ENCODE results near the gene GNG4. TPM values are rescaled to one million over a fixed set of nuclear protein-coding genes. Genes with fewer than 3 reads are reported as not detected.

Gene GNG4
- total RNA-seq, 1 experiment from 2014 or later, result 34.4 TPM

DNA sequence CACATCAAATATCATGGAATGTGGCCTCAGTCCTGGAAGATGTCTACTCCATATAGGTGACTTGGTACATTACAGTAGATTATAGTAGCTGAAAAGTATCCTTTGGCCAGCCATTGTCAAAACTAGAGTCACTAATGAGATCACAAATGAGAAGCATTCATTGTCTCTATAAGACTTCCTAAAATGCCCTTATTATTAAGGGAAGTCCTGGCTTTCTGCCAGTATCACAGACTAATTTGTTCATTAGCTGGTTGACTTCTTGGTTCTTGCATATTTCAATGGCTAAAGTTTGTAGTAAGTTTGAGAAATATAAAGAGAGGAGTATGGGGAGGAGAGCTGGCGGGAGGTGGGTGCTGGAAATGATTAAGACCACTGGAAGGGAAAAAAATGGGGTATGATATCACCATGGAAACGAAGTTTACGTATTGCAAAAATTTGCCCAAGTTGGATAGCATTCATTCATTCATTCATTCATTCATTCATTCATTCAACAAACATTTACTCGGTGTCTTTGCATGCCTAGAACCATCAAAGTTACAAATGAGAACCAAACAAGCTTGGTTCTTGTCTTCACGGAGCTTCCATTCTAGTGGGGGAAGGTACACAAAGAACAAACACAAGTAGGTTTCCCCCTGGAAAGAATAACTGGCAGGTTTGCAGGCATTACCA lies 133.6 kb downstream of the GNG4 start:
- Mint-ChIP-seq H3K27me3 (ENCODE audit: low read depth) (no peaks in the 10 kb centered on the region), H3K9me3 (no peaks in the 10 kb centered on the region), H3K36me3 (ENCODE audit: insufficient read depth in 1 of 3, low read depth in 3 of 3) (no peaks in the 10 kb centered on the region), H3K4me3 (no peak overlapping the region), H3K4me1 (no peaks in the 10 kb centered on the region), H3K27ac (no peak overlapping the region; a peak in 1 of 7 replicates)
- H3K9me3 ChIP-seq (ENCODE audit: control insufficient read depth, low read depth, low read length), result no peaks in the 10 kb centered on the region
- no peaks in the 10 kb centered on the region for H4K20me1 ChIP-seq (ENCODE audit: control insufficient read depth, insufficient read depth, insufficient read length)
- H2BK12ac ChIP-seq (ENCODE audit: insufficient read length, low read depth, low read length), result no peak overlapping the region
- H3K23me2 ChIP-seq (ENCODE audit: insufficient read length, low read depth, low read length, poor library complexity, severe bottlenecking), result no peaks in the 10 kb centered on the region
- no peaks in the 10 kb centered on the region for H3K79me1 ChIP-seq (ENCODE audit: insufficient read depth, low read depth, low read length, poor library complexity, severe bottlenecking)
- no peaks in the 10 kb centered on the region for H3K27me3 ChIP-seq (ENCODE audit: insufficient read depth, low read length)
- WGBS (ENCODE audit: extremely low coverage, insufficient read length, low lambda C conversion rate), result 100% methylated on average over 1 of the region's 5 CpGs
- H3K27ac ChIP-seq (ENCODE audit: insufficient read length, low read depth, low read length), result no peak overlapping the region
- no peak overlapping the region for H4K8ac ChIP-seq (replicated peaks; ENCODE audit: insufficient read length, low read depth, low read length)
- H3K23ac ChIP-seq (ENCODE audit: insufficient read length, low read depth, low read length), result no peak overlapping the region
- H3K79me2 ChIP-seq (ENCODE audit: insufficient read depth, low read length), result no peaks in the 10 kb centered on the region
- H2AK5ac ChIP-seq (ENCODE audit: insufficient read length, low read length), result no peak overlapping the region
- no peak overlapping the region for H4K5ac ChIP-seq (ENCODE audit: insufficient read length, low read depth, low read length)
- TF ChIP-seq, protein P1, sequence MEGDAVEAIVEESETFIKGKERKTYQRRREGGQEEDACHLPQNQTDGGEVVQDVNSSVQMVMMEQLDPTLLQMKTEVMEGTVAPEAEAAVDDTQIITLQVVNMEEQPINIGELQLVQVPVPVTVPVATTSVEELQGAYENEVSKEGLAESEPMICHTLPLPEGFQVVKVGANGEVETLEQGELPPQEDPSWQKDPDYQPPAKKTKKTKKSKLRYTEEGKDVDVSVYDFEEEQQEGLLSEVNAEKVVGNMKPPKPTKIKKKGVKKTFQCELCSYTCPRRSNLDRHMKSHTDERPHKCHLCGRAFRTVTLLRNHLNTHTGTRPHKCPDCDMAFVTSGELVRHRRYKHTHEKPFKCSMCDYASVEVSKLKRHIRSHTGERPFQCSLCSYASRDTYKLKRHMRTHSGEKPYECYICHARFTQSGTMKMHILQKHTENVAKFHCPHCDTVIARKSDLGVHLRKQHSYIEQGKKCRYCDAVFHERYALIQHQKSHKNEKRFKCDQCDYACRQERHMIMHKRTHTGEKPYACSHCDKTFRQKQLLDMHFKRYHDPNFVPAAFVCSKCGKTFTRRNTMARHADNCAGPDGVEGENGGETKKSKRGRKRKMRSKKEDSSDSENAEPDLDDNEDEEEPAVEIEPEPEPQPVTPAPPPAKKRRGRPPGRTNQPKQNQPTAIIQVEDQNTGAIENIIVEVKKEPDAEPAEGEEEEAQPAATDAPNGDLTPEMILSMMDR (conservative IDR thresholded peaks at IDR 0.05), result no peak
- no peak overlapping the region for H3K9ac ChIP-seq (ENCODE audit: extremely low read depth, insufficient read length, low read length)
- H2BK5ac ChIP-seq (ENCODE audit: insufficient read length, low read length), result no peak overlapping the region
- H3K14ac ChIP-seq (ENCODE audit: insufficient read depth, low read length), result no peak overlapping the region
- no peak overlapping the region for H4K91ac ChIP-seq (ENCODE audit: insufficient read length, low read depth, low read length)
- H3T11ph ChIP-seq (ENCODE audit: low read length), result no peak overlapping the region
- no peak overlapping the region for H3K18ac ChIP-seq (ENCODE audit: insufficient read length, low read depth, low read length)
- no peak overlapping the region for H2BK15ac ChIP-seq (ENCODE audit: low read depth, low read length)
- H3K4me2 ChIP-seq (ENCODE audit: insufficient read depth, insufficient read length, low read length), result no peak overlapping the region
- no peak overlapping the region for H3K56ac ChIP-seq (ENCODE audit: insufficient read length, low read depth, low read length)
- H3K4ac ChIP-seq (ENCODE audit: low read depth, low read length), result no peak overlapping the region
- DNase-seq, result no peak
- no peak overlapping the region for H2BK20ac ChIP-seq (ENCODE audit: low read depth, low read length, poor library complexity, severe bottlenecking)
- H2BK120ac ChIP-seq (ENCODE audit: low read depth, low read length, poor library complexity, severe bottlenecking), result no peak overlapping the region
- no peaks in the 10 kb centered on the region for H3K4me1 ChIP-seq (ENCODE audit: insufficient read depth, low read length)
- no peak overlapping the region for H2AFZ ChIP-seq (ENCODE audit: low read length)
